GM12878 (cell line): Measurements from ENCODE around the gene TECR. TPM values are rescaled to one million over a fixed set of nuclear protein-coding genes. Genes with fewer than 3 reads are reported as not detected.
A peak's percentile ranks its signal among the peaks of the same experiment; 100 is the strongest.

Experiments used
- ATAC-seq: fragments of 200-7000 bp; cut with Tn5 transposase; 3 replicates; pipeline ENCODE4 v1.9.1; 2020; ENCODE audit warnings: mild to moderate bottlenecking, moderate library complexity
- BruUV-seq: library from RNA; stranded (reverse); fragments of 400-500 nt; replicated peaks from 2 replicates; lab custom pipeline; 2021; lab: Mats Ljungman, UMichigan
- CTCF ChIA-PET: fragments of 300-600 bp; sonication (Branson Sonifier 250); formaldehyde crosslinking; extraction: SDS; loops from one replicate; lab custom pipeline; 2021; ENCODE audit warnings: inconsistent platforms; lab: Yijun Ruan, JAX
- POLR2A ChIA-PET: fragments of 350-600 bp; formaldehyde crosslinking; extraction: SDS; loops from one replicate; lab custom pipeline; 2021; ENCODE audit warnings: inconsistent platforms; lab: Charles Lee
- RAD21 ChIA-PET: fragments of 300-600 bp; sonication (Branson Sonifier 250); formaldehyde crosslinking; loops from one replicate; lab custom pipeline; 2023; ENCODE audit warnings: antibody characterized with exemption; ENCODE audit not compliant: unreplicated experiment; lab: Charles Lee
- SMC1A ChIA-PET: fragments of 300-600 bp; sonication (Branson Sonifier 250); formaldehyde crosslinking; loops from one replicate; lab custom pipeline; 2023; ENCODE audit not compliant: unreplicated experiment, uncharacterized antibody; lab: Charles Lee
- DNase-seq: peaks from one replicate; pipeline ENCODE4 v3.0.0-alpha.2; 2011; ENCODE audit warnings: low read depth, low spot score
- FAIRE-seq: peaks from 3 replicates; lab custom pipeline; 2011; peaks lifted over from hg19 to GRCh38; lab: Jason Lieb, UNC
- H2AFZ ChIP-seq: 2 replicates; pipeline ENCODE4 v1.6.0; 2011; ENCODE audit warnings: low read depth, low read length, control low read depth; ENCODE audit not compliant: control insufficient read depth
- H3K27ac ChIP-seq: 2 replicates; pipeline ENCODE4 v1.5.1; 2011; ENCODE audit warnings: control low read depth; ENCODE audit not compliant: control insufficient read depth, insufficient read depth
- H3K27me3 ChIP-seq, 2 experiments: replicated peaks in 1 of 2; 2 replicates each; pipeline versions ENCODE4 v1.6.0 to v1.6.1; 2011; ENCODE audit warnings: low read length in 1 of 2; ENCODE audit not compliant: control insufficient read depth in 2 of 2, insufficient read depth in 2 of 2
- H3K36me3 ChIP-seq, 2 experiments: 2 replicates each; pipeline ENCODE4 v1.5.1; 2011; ENCODE audit warnings: low read length in 1 of 2; ENCODE audit not compliant: control insufficient read depth in 2 of 2, insufficient read depth in 2 of 2
- H3K4me1 ChIP-seq: 2 replicates; pipeline ENCODE4 v1.6.1; 2011; ENCODE audit warnings: mild to moderate bottlenecking, low read length, moderate library complexity, mixed read lengths; ENCODE audit not compliant: control insufficient read depth, insufficient read depth
- H3K4me2 ChIP-seq: 2 replicates; pipeline ENCODE4 v1.6.0; 2011; ENCODE audit warnings: control low read depth; ENCODE audit not compliant: control insufficient read depth, insufficient read depth
- H3K4me3 ChIP-seq: fragments of 200-600 bp; sonication (generic); 2 replicates; pipeline ENCODE4 v1.5.1; 2016
- H3K79me2 ChIP-seq: 2 replicates; pipeline ENCODE4 v1.6.0; 2011; ENCODE audit warnings: low read length; ENCODE audit not compliant: control insufficient read depth, insufficient read depth
- H3K9ac ChIP-seq: 2 replicates; pipeline ENCODE4 v1.8.0; 2011; ENCODE audit warnings: low read length, control low read depth, mixed read lengths; ENCODE audit not compliant: control insufficient read depth, insufficient read depth
- H3K9me3 ChIP-seq: replicated peaks from 3 replicates; pipeline ENCODE4 v1.5.1; 2011; ENCODE audit warnings: mild to moderate bottlenecking, low read length; ENCODE audit not compliant: control insufficient read depth, insufficient read depth
- H4K20me1 ChIP-seq: 2 replicates; pipeline ENCODE4 v1.6.0; 2011; ENCODE audit not compliant: control insufficient read depth, insufficient read depth
- CBX3 ChIP-seq: fragments of 200-600 bp; sonication (generic); IDR thresholded peaks from 2 replicates; pipeline ENCODE4 v1.6.1; 2016; ENCODE audit warnings: low read depth, borderline replicate concordance
- CTCF ChIP-seq, 3 experiments: IDR thresholded peaks in 2 of 3; conservative IDR thresholded peaks in 1 of 3; 2 replicates each; pipeline ENCODE4 v1.5.1; 2011; ENCODE audit warnings: low read depth in 3 of 3, low read length in 3 of 3, mild to moderate bottlenecking in 3 of 3, control low read depth in 2 of 3, moderate library complexity in 2 of 3, inconsistent platforms in 1 of 3, mixed read lengths in 1 of 3; ENCODE audit not compliant: control insufficient read depth in 2 of 3, insufficient read depth in 1 of 3; ENCODE audit errors: extremely low read depth in 1 of 3
- DPF2 ChIP-seq: fragments of 450-650 bp; IDR thresholded peaks from 2 replicates; pipeline ENCODE4 v1.6.1; 2017; ENCODE audit warnings: mild to moderate bottlenecking
- GATAD2B ChIP-seq: fragments of 450-650 bp; conservative IDR thresholded peaks from 2 replicates; pipeline ENCODE4 v1.6.1; 2017; ENCODE audit warnings: low read depth, mild to moderate bottlenecking, moderate library complexity
- HDGF ChIP-seq: fragments of 450-650 bp; IDR thresholded peaks from 2 replicates; pipeline ENCODE4 v1.6.1; 2016; ENCODE audit warnings: antibody characterized with exemption
- LARP7 ChIP-seq: fragments of 450-650 bp; IDR thresholded peaks from 2 replicates; pipeline ENCODE4 v1.6.1; 2017; ENCODE audit warnings: mild to moderate bottlenecking
- MXI1 ChIP-seq: fragments of 150-350 bp; IDR thresholded peaks from 2 replicates; pipeline ENCODE4 v1.6.1; 2011; ENCODE audit warnings: low read depth, mild to moderate bottlenecking, inconsistent platforms, low read length, improper control_type of control experiment
- NR2F1 ChIP-seq: fragments of 450-650 bp; conservative IDR thresholded peaks from 2 replicates; pipeline ENCODE4 v1.6.1; 2017; ENCODE audit warnings: mild to moderate bottlenecking
- RAD21 ChIP-seq: IDR thresholded peaks from 2 replicates; pipeline ENCODE4 v1.6.1; 2011; ENCODE audit warnings: mild to moderate bottlenecking, low read depth, low read length, moderate library complexity; ENCODE audit not compliant: insufficient read depth
- RB1 ChIP-seq: fragments of 450-650 bp; formaldehyde crosslinking; IDR thresholded peaks from 2 replicates; pipeline ENCODE4 v1.6.1; 2017; ENCODE audit warnings: mild to moderate bottlenecking, borderline replicate concordance
- SMC3 ChIP-seq: IDR thresholded peaks from 2 replicates; pipeline ENCODE4 v1.6.1; 2011; ENCODE audit warnings: low read length, improper control_type of control experiment, borderline replicate concordance
- TCF12 ChIP-seq: IDR thresholded peaks from 2 replicates; pipeline ENCODE4 v1.6.1; 2011; ENCODE audit warnings: low read depth, mild to moderate bottlenecking, low read length
- ZNF207 ChIP-seq: fragments of 450-650 bp; IDR thresholded peaks from 2 replicates; pipeline ENCODE4 v1.6.1; 2014; ENCODE audit warnings: antibody characterized with exemption, mild to moderate bottlenecking, borderline replicate concordance
- ZSCAN29 ChIP-seq: fragments of 450-650 bp; IDR thresholded peaks from 2 replicates; pipeline ENCODE4 v1.6.1; 2017; ENCODE audit warnings: mild to moderate bottlenecking, moderate library complexity
- WGBS: methylation state at CpG from one replicate; pipeline ENCODE4 v1.1.6; 2016; ENCODE audit warnings: low lambda C conversion rate; ENCODE audit not compliant: insufficient replicate concordance, insufficient coverage; ENCODE audit errors: missing lambda C conversion rate; 5-methylcytosine and 5-hydroxymethylcytosine counted together
- in situ Hi-C: fragments of 300-500 bp; cut with MboI; formaldehyde crosslinking; loops from 9 replicates; pipeline ENCODE4 v1.14.3; 2018; ENCODE audit warnings: mixed read lengths
- intact Hi-C: fragments of 100-400 bp; cut with micrococcal nuclease; formaldehyde crosslinking; loops from one replicate; pipeline ENCODE4 v1.14.2; 2022; ENCODE audit not compliant: unreplicated experiment
- polyA plus RNA-seq, 11 experiments: library from polyadenylated mRNA; depleted of rRNA in 4 of 11; unstranded in 6 of 11; stranded (reverse) in 5 of 11; fragments of >200 nt; fragmentation: Nextera tagmentation in 4 of 11; fragmentation: Illumina TruSeq in 1 of 11; extraction: Ambion mirVana in 4 of 11; extraction: Trizol in 1 of 11; gene quantifications; 1 replicate in 1 of 11; 2 replicates in 10 of 11; pipeline versions ENCODE4 v1.2.1 to v1.2.3, GENCODE V29; 2011 to 2016; ENCODE audit warnings: inconsistent platforms in 2 of 11, missing spikeins in 2 of 11, low read depth in 1 of 11
- total RNA-seq, 4 experiments: library from RNA; depleted of rRNA in 3 of 4; stranded (reverse); fragments of >200 nt in 3 of 4; fragmentation: Illumina TruSeq in 1 of 4; extraction: Trizol in 1 of 4; gene quantifications; 2 replicates each; pipeline versions ENCODE4 v1.2.1 to v1.2.3, GENCODE V29; 2013 to 2021
- TF ChIP-seq, protein P1 (sequence below): fragments of 450-650 bp; IDR thresholded peaks from 2 replicates; pipeline ENCODE4 v1.6.1; 2016; ENCODE audit warnings: mild to moderate bottlenecking

The TECR gene
- total and polyA plus RNA-seq, 10 of the 15 experiments (the other 5 are each of a cell fraction or from before 2014, with no cell fraction given), result 9.6 to 157 (median 64.2) TPM

DNA sequence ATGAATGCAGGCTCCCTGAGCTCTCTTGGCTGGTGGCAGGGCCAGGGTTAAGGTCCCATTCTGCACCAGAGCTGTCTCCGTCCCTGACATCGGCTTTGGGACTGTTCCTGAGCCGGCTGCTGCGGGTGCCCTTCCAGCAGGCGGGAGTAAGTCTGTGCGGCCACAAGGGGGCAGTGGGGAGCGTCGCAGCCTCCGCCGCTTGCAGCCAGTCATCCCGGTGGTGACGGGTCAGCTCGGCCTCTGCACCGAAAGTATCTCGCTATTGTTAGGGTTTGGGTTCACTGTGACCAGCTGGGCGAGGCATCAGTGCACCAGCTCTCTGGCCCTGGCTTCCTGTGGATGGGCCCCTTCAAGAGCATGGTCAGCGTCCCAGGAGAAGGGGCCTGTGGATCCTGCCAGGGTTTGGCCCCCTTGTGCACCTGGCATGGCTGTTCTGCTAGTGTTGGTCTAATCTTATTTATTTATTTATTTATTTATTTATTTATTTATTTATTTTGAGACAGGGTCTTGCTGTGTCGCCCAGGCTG, 27.3 kb downstream of the TECR start:
- no peak overlapping the region for H3K9ac ChIP-seq
- in situ Hi-C loops, result no loop called here
- FAIRE-seq, result peak; percentile 95
- TF ChIP-seq MXI1, result no peak
- peak; percentile 49; the same call in 1 of the 2 replicates for TF ChIP-seq NR2F1
- peak; percentile 59 for TF ChIP-seq GATAD2B
- TF ChIP-seq RAD21, result peak; percentile 48
- 0 out of 2 replicates have a peak, but pooled peaks have one; percentile 41 for TF ChIP-seq DPF2
- peak; percentile 90 to 98 (median 97) for TF ChIP-seq CTCF (IDR thresholded peaks at IDR 0.05 in 2 of 3, conservative IDR thresholded peaks at IDR 0.05 in 1 of 3; ENCODE audit: control insufficient read depth in 2 of 3, extremely low read depth in 1 of 3, insufficient read depth in 1 of 3, low read depth in 3 of 3, low read length in 3 of 3)
- TF ChIP-seq LARP7, result peak; percentile 69
- peak; percentile 78 for TF ChIP-seq SMC3
- TF ChIP-seq HDGF, result peak; percentile 30; the same call in 1 of the 2 replicates
- TF ChIP-seq TCF12, result 0 out of 2 replicates have a peak, but pooled peaks have one; percentile 48
- TF ChIP-seq CBX3, result no peak
- TF ChIP-seq ZNF207, result 0 out of 2 replicates have a peak, but pooled peaks have one; percentile 43
- no peak for TF ChIP-seq ZSCAN29
- peak; percentile 56; the same call in 1 of the 2 replicates for TF ChIP-seq RB1
- TF ChIP-seq, protein P1, sequence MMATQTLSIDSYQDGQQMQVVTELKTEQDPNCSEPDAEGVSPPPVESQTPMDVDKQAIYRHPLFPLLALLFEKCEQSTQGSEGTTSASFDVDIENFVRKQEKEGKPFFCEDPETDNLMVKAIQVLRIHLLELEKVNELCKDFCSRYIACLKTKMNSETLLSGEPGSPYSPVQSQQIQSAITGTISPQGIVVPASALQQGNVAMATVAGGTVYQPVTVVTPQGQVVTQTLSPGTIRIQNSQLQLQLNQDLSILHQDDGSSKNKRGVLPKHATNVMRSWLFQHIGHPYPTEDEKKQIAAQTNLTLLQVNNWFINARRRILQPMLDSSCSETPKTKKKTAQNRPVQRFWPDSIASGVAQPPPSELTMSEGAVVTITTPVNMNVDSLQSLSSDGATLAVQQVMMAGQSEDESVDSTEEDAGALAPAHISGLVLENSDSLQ, result peak; percentile 57; the same call in 1 of the 2 replicates

More for the DNA sequence above, 27.3 kb downstream of the TECR start:
- RAD21 ChIA-PET, result interaction anchor here (0.5 to 1.5 kb wide), 9 partner anchors 17 to 195 kb away, joined by 3 to 11 read pairs (median 4); partner anchors contain the start of genes DNAJB1 and ZNF333
- no peak overlapping the region for H3K27ac ChIP-seq
- intact Hi-C loops, result loop anchor here (5.0 kb wide), 1 partner anchor 331 kb away; the partner anchor contains the start of gene OR7A17
- peak overlapping the region; percentile 36 for H3K4me2 ChIP-seq
- peak; percentile 98 for ATAC-seq
- H3K4me3 ChIP-seq, result no peak overlapping the region
- H3K9me3 ChIP-seq, result no peaks in the 10 kb centered on the region
- POLR2A ChIA-PET, result interaction anchor here (0.5 to 0.7 kb wide), 2 partner anchors 79 to 130 kb away, joined by 4 to 5 read pairs; no protein-coding TSS in a partner anchor
- no TSS peak for BruUV-seq
- WGBS, result 3% methylated on average over 18 of the region's 18 CpGs
- H2AFZ ChIP-seq, result peak overlapping the region; percentile 46; the same call in 1 of the 2 replicates
- DNase-seq, result no peak
- H3K4me1 ChIP-seq, result peaks cover 9% of the 10 kb centered on the region
- no peaks in the 10 kb centered on the region for H4K20me1 ChIP-seq
- SMC1A ChIA-PET, result interaction anchor here (0.8 to 2.8 kb wide), 6 partner anchors 13 to 131 kb away, joined by 3 to 21 read pairs (median 4); partner anchors contain the start of gene NDUFB7
- CTCF ChIA-PET, result interaction anchor here (0.7 to 5.1 kb wide), 27 partner anchors 9 to 773 kb away, joined by 3 to 51 read pairs (median 5); partner anchors contain the start of genes ADGRE3, ASF1B, DNAJB1 and GIPC1
- H3K36me3 ChIP-seq, result no peaks in the 10 kb centered on the region; a peak in 1 of 4 replicates
- H3K27me3 ChIP-seq, result no peaks in the 10 kb centered on the region
- peaks cover 2% of the 10 kb centered on the region; the same call in 1 of the 2 replicates for H3K79me2 ChIP-seq
